IMR-90 (cell line): ENCODE data around the gene NOS2. TPM values are rescaled to one million over a fixed set of nuclear protein-coding genes. Genes with fewer than 3 reads are reported as not detected.

Source experiments
- ATAC-seq: fragments of 200-7000 bp; cut with Tn5 transposase; 2 replicates; pipeline ENCODE4 v1.9.1; 2020; ENCODE audit warnings: low read depth, mild to moderate bottlenecking, moderate library complexity
- BruUV-seq: library from RNA; stranded (reverse); fragments of 400-500 nt; replicated peaks from 2 replicates; lab custom pipeline; 2021; lab: Mats Ljungman, UMichigan
- CTCF ChIA-PET: fragments of 300-600 bp; formaldehyde crosslinking; extraction: SDS; loops from one replicate; lab custom pipeline; 2021; ENCODE audit warnings: antibody characterized with exemption; lab: Yijun Ruan, JAX
- POLR2A ChIA-PET: fragments of 300-600 bp; sonication (Branson Sonifier 250); formaldehyde crosslinking; loops from one replicate; lab custom pipeline; 2022; ENCODE audit warnings: antibody characterized with exemption; ENCODE audit not compliant: unreplicated experiment; lab: Charles Lee
- DNase-seq: peaks from one replicate; pipeline ENCODE4 v3.0.0; 2013
- H2AFZ ChIP-seq: replicated peaks from 2 replicates; pipeline ENCODE3; 2013; ENCODE audit warnings: low read length, mild to moderate bottlenecking; ENCODE audit not compliant: poor library complexity
- H2AK5ac ChIP-seq: 2 replicates; pipeline ENCODE4 v1.6.1; 2013; ENCODE audit warnings: low read depth, low read length, inconsistent platforms
- H2AK9ac ChIP-seq: replicated peaks from 2 replicates; pipeline ENCODE3; 2013; ENCODE audit warnings: mild to moderate bottlenecking, low read depth, low read length, moderate library complexity; ENCODE audit not compliant: poor library complexity
- H2BK120ac ChIP-seq: 2 replicates; pipeline ENCODE4 v1.6.1; 2013; ENCODE audit warnings: low read depth, low read length, inconsistent platforms
- H2BK15ac ChIP-seq: 3 replicates; pipeline ENCODE4 v1.6.1; 2013; ENCODE audit warnings: low read depth, low read length, inconsistent platforms
- H2BK20ac ChIP-seq: 2 replicates; pipeline ENCODE4 v1.6.1; 2013; ENCODE audit warnings: low read depth, mild to moderate bottlenecking, inconsistent platforms, low read length, moderate library complexity
- H2BK5ac ChIP-seq: 2 replicates; pipeline ENCODE4 v1.6.1; 2013; ENCODE audit warnings: mild to moderate bottlenecking, low read depth, low read length, inconsistent platforms; ENCODE audit not compliant: poor library complexity, severe bottlenecking
- H3K14ac ChIP-seq: replicated peaks from 2 replicates; pipeline ENCODE4 v1.6.1; 2013; ENCODE audit warnings: low read depth, low read length, inconsistent platforms
- H3K18ac ChIP-seq: 2 replicates; pipeline ENCODE4 v1.6.1; 2013; ENCODE audit warnings: low read depth, low read length, control low read depth
- H3K23ac ChIP-seq: 2 replicates; pipeline ENCODE4 v1.6.1; 2013; ENCODE audit warnings: low read depth, low read length, inconsistent platforms
- H3K27ac ChIP-seq: 2 replicates; pipeline ENCODE4 v1.5.1; 2013; ENCODE audit warnings: mild to moderate bottlenecking, control low read depth, low read length; ENCODE audit not compliant: insufficient read depth
- H3K27me3 ChIP-seq: 2 replicates; pipeline ENCODE4 v1.6.1; 2013; ENCODE audit warnings: low read length; ENCODE audit not compliant: control insufficient read depth, insufficient read depth
- H3K36me3 ChIP-seq: 2 replicates; pipeline ENCODE4 v1.6.1; 2013; ENCODE audit warnings: low read length, mixed read lengths; ENCODE audit not compliant: control insufficient read depth, insufficient read depth
- H3K4ac ChIP-seq: 2 replicates; pipeline ENCODE4 v1.6.1; 2013; ENCODE audit warnings: low read depth, low read length, inconsistent platforms
- H3K4me1 ChIP-seq: 2 replicates; pipeline ENCODE4 v1.6.1; 2013; ENCODE audit warnings: low read length, mixed read lengths; ENCODE audit not compliant: control insufficient read depth, insufficient read depth
- H3K4me2 ChIP-seq: 2 replicates; pipeline ENCODE4 v1.6.1; 2013; ENCODE audit warnings: low read depth, mild to moderate bottlenecking, control low read depth, low read length, moderate library complexity
- H3K4me3 ChIP-seq: 2 replicates; pipeline ENCODE4 v1.5.1; 2013; ENCODE audit warnings: low read depth, mild to moderate bottlenecking, control low read depth, low read length, moderate library complexity; ENCODE audit not compliant: insufficient read depth
- H3K56ac ChIP-seq: 2 replicates; pipeline ENCODE4 v1.6.1; 2013; ENCODE audit warnings: low read length, inconsistent platforms; ENCODE audit not compliant: insufficient read depth; ENCODE audit errors: extremely low read depth
- H3K79me1 ChIP-seq, 2 experiments: 2 replicates each; pipeline ENCODE4 v1.6.1; 2013; ENCODE audit warnings: low read length in 2 of 2, inconsistent platforms in 1 of 2, low read depth in 1 of 2
- H3K9ac ChIP-seq: 2 replicates; pipeline ENCODE4 v1.6.1; 2013; ENCODE audit warnings: low read depth, low read length, control low read depth
- H3K9me1 ChIP-seq: 2 replicates; pipeline ENCODE4 v1.6.1; 2013; ENCODE audit warnings: low read length, inconsistent platforms; ENCODE audit not compliant: insufficient read depth
- H3K9me3 ChIP-seq: 2 replicates; pipeline ENCODE4 v1.6.1; 2013; ENCODE audit warnings: low read length; ENCODE audit not compliant: control insufficient read depth, insufficient read depth
- H4K20me1 ChIP-seq: 2 replicates; pipeline ENCODE4 v1.6.1; 2013; ENCODE audit warnings: low read length, inconsistent platforms; ENCODE audit not compliant: insufficient read depth
- H4K5ac ChIP-seq: 2 replicates; pipeline ENCODE4 v1.6.1; 2013; ENCODE audit warnings: mild to moderate bottlenecking, low read depth, low read length, control low read depth
- H4K8ac ChIP-seq, 2 experiments: 2 replicates each; pipeline ENCODE4 v1.6.1; 2013; ENCODE audit warnings: low read depth in 2 of 2, low read length in 2 of 2, control low read depth in 1 of 2, inconsistent platforms in 1 of 2
- H4K91ac ChIP-seq: 2 replicates; pipeline ENCODE4 v1.6.1; 2013; ENCODE audit warnings: low read depth, low read length, inconsistent platforms; ENCODE audit not compliant: insufficient read depth
- BHLHE40 ChIP-seq: fragments of 150-350 bp; IDR thresholded peaks from 2 replicates; pipeline ENCODE4 v1.6.1; 2016; ENCODE audit warnings: mild to moderate bottlenecking, low read depth, low read length
- CEBPB ChIP-seq: IDR thresholded peaks from 2 replicates; pipeline ENCODE4 v1.6.1; 2012; ENCODE audit warnings: low read depth, low read length, improper control_type of control experiment
- CHD1 ChIP-seq: IDR thresholded peaks from 2 replicates; pipeline ENCODE4 v1.6.1; 2012; ENCODE audit warnings: low read depth, low read length, improper control_type of control experiment
- CTCF ChIP-seq: conservative IDR thresholded peaks from 2 replicates; pipeline ENCODE4 v1.5.1; 2012; ENCODE audit warnings: mild to moderate bottlenecking, low read depth, low read length, improper control_type of control experiment
- ELK1 ChIP-seq: fragments of 150-350 bp; IDR thresholded peaks from 2 replicates; pipeline ENCODE4 v1.6.1; 2016; ENCODE audit warnings: low read depth, mild to moderate bottlenecking, low read length, moderate library complexity, borderline replicate concordance
- FOS ChIP-seq: fragments of 150-350 bp; IDR thresholded peaks from 2 replicates; pipeline ENCODE4 v1.6.1; 2016; ENCODE audit warnings: low read depth, low read length
- MAFK ChIP-seq: IDR thresholded peaks from 2 replicates; pipeline ENCODE4 v1.6.1; 2012; ENCODE audit warnings: low read depth, low read length, improper control_type of control experiment
- MAZ ChIP-seq: IDR thresholded peaks from 2 replicates; pipeline ENCODE4 v1.6.1; 2012; ENCODE audit warnings: low read depth, mild to moderate bottlenecking, low read length, improper control_type of control experiment, moderate library complexity, borderline replicate concordance
- MXI1 ChIP-seq: IDR thresholded peaks from 2 replicates; pipeline ENCODE4 v1.6.1; 2012; ENCODE audit warnings: low read depth, mild to moderate bottlenecking, low read length, moderate library complexity, borderline replicate concordance
- NFE2L2 ChIP-seq: fragments of 150-350 bp; IDR thresholded peaks from 2 replicates; pipeline ENCODE4 v1.6.1; 2016; ENCODE audit warnings: low read depth, mild to moderate bottlenecking, low read length
- POLR2A ChIP-seq: IDR thresholded peaks from 2 replicates; pipeline ENCODE4 v1.6.1; 2012; ENCODE audit warnings: mild to moderate bottlenecking, low read depth, low read length
- RAD21 ChIP-seq: IDR thresholded peaks from 2 replicates; pipeline ENCODE4 v1.6.1; 2012; ENCODE audit warnings: low read length, improper control_type of control experiment
- RCOR1 ChIP-seq: IDR thresholded peaks from 2 replicates; pipeline ENCODE4 v1.6.1; 2012; ENCODE audit warnings: mild to moderate bottlenecking, low read length, improper control_type of control experiment; ENCODE audit not compliant: insufficient replicate concordance
- RFX5 ChIP-seq: IDR thresholded peaks from 2 replicates; pipeline ENCODE4 v1.8.0; 2012; ENCODE audit warnings: low read depth, mild to moderate bottlenecking, low read length, moderate library complexity
- SMC3 ChIP-seq: fragments of 150-350 bp; IDR thresholded peaks from 2 replicates; pipeline ENCODE4 v1.6.1; 2016; ENCODE audit warnings: low read depth, mild to moderate bottlenecking, antibody characterized with exemption, low read length, moderate library complexity
- USF2 ChIP-seq: fragments of 150-350 bp; IDR thresholded peaks from 2 replicates; pipeline ENCODE4 v1.6.1; 2017; ENCODE audit warnings: mild to moderate bottlenecking, antibody characterized with exemption, low read length, low read depth
- WGBS, 2 experiments: methylation state at CpG; one replicate each; pipeline versions ENCODE4 v1.1.5 to v1.1.7; 2013; ENCODE audit warnings: missing lambda C conversion rate in 2 of 2; ENCODE audit not compliant: insufficient read length in 1 of 2; ENCODE audit errors: extremely low coverage in 2 of 2; 5-methylcytosine and 5-hydroxymethylcytosine counted together
- dilution Hi-C: fragments of 300-500 bp; cut with HindIII; formaldehyde crosslinking; loops from one replicate; pipeline ENCODE4 v1.14.3; 2018; ENCODE audit warnings: low sequenced_read_pairs; ENCODE audit not compliant: unreplicated experiment
- in situ Hi-C: fragments of 300-500 bp; cut with MboI; formaldehyde crosslinking; loops from 3 replicates; pipeline ENCODE4 v1.14.3; 2019; ENCODE audit warnings: low sequenced_read_pairs, inconsistent platforms, mixed read lengths
- intact Hi-C: fragments of 100-400 bp; cut with micrococcal nuclease; formaldehyde crosslinking; loops from 2 replicates; pipeline ENCODE4 v1.10.0; 2022
- polyA plus RNA-seq, 3 experiments: library from polyadenylated mRNA; depleted of rRNA; stranded (reverse); fragments of >200 nt; gene quantifications; 2 replicates each; pipeline ENCODE4 v1.2.3, GENCODE V29; 2012; ENCODE audit warnings: low replicate concordance in 1 of 3
- total RNA-seq: library from RNA; depleted of rRNA; stranded (reverse); fragments of >200 nt; gene quantifications from 2 replicates; pipeline ENCODE4 v1.2.3, GENCODE V29; 2012

Gene NOS2
- total and polyA plus RNA-seq, 2 of the 4 experiments (the other 2 are of a cell fraction): under 0.01 TPM; not detected in 1

- ATAC-seq: no peak
Observed at GRCh38 chr17:27818401-27819105, 18.2 kb upstream of the NOS2 start.

More at GRCh38 chr17:27818401-27819105, 18.2 kb upstream of the NOS2 start:
- Histone ChIP-seq H3K4me3 (no peak overlapping the region), H3K79me1 (no peaks in the 10 kb centered on the region), H2BK15ac (no peak overlapping the region), H3K14ac (no peak overlapping the region), H4K8ac (no peak overlapping the region), H4K91ac (no peak overlapping the region), H2BK120ac (no peak overlapping the region), H3K36me3 (no peaks in the 10 kb centered on the region), H3K27me3 (peaks cover 3% of the 10 kb centered on the region; the same call in 1 of the 2 replicates), H3K4ac (no peak overlapping the region), H3K4me2 (no peak overlapping the region), H3K56ac (no peak overlapping the region), H2AK9ac (no peak overlapping the region), H2AFZ (no peak overlapping the region), H3K9me3 (peaks cover 4% of the 10 kb centered on the region; the same call in 1 of the 2 replicates), H3K9ac (no peak overlapping the region), H3K9me1 (no peaks in the 10 kb centered on the region), H2BK20ac (no peak overlapping the region), H4K20me1 (no peaks in the 10 kb centered on the region), H3K23ac (no peak overlapping the region), H2AK5ac (no peak overlapping the region), H3K4me1 (no peaks in the 10 kb centered on the region), H3K18ac (no peak overlapping the region), H3K27ac (no peak overlapping the region), H4K5ac (no peak overlapping the region), H2BK5ac (no peak overlapping the region)
- no TSS peak for BruUV-seq
- CTCF ChIA-PET: no interaction called here
- dilution Hi-C loops: no loop called here
- intact Hi-C loops: no loop called here
- POLR2A ChIA-PET: no interaction called here
- in situ Hi-C loops: no loop called here
- WGBS, 2 experiments: 20% methylated on average over 1 of the region's 7 CpGs; no CpG with 5 or more reads in 1 of the 2 experiments
- no peak for DNase-seq
- TF ChIP-seq CTCF (no peak), RCOR1 (no peak), ELK1 (no peak), RAD21 (no peak), MXI1 (no peak), BHLHE40 (no peak), CHD1 (no peak), FOS (no peak), NFE2L2 (no peak), RFX5 (no peak), USF2 (no peak), MAZ (no peak), MAFK (no peak), POLR2A (no peak), SMC3 (no peak), CEBPB (no peak)
